H1 (cell line): ENCODE results near the gene CUX1. TPM values are rescaled to one million over a fixed set of nuclear protein-coding genes. Genes with fewer than 3 reads are reported as not detected.

Source experiments
- ASH2L ChIP-seq: fragments of 200-600, 300-600 bp; sonication (generic); IDR thresholded peaks from one replicate; pipeline ENCODE4 v1.7.1; 2017; ENCODE audit warnings: low read length
- CREB1 ChIP-seq: IDR thresholded peaks from 2 replicates; pipeline ENCODE4 v1.6.1; 2012; ENCODE audit warnings: inconsistent platforms
- CTBP2 ChIP-seq: IDR thresholded peaks from 2 replicates; pipeline ENCODE4 v1.7.0; 2011; ENCODE audit warnings: borderline replicate concordance, mild to moderate bottlenecking, moderate library complexity, mixed read lengths, low read length; ENCODE audit not compliant: insufficient read depth, insufficient read length
- FOSL1 ChIP-seq: IDR thresholded peaks from 2 replicates; pipeline ENCODE4 v1.6.1; 2011; ENCODE audit warnings: mild to moderate bottlenecking, low read depth, low read length, moderate library complexity; ENCODE audit not compliant: insufficient read depth
- GABPA ChIP-seq: IDR thresholded peaks from 2 replicates; pipeline ENCODE4 v1.6.1; 2011; ENCODE audit warnings: mild to moderate bottlenecking, low read length, moderate library complexity, borderline replicate concordance; ENCODE audit not compliant: insufficient read depth
- JUN ChIP-seq: IDR thresholded peaks from 2 replicates; pipeline ENCODE4 v1.6.1; 2011; ENCODE audit warnings: low read depth, mild to moderate bottlenecking, improper control_type of control experiment, low read length
- KDM4A ChIP-seq: IDR thresholded peaks from one replicate; pipeline ENCODE4 v1.7.1; 2012; ENCODE audit warnings: low read depth, mild to moderate bottlenecking, moderate library complexity, low read length, inconsistent platforms; ENCODE audit not compliant: severe bottlenecking
- KDM5A ChIP-seq: fragments of 200-600 bp; IDR thresholded peaks from 2 replicates; pipeline ENCODE4 v1.7.1; 2012; ENCODE audit warnings: mild to moderate bottlenecking, low read length, inconsistent platforms, mixed read lengths
- SP1 ChIP-seq: IDR thresholded peaks from 2 replicates; pipeline ENCODE4 v1.6.1; 2011; ENCODE audit warnings: low read depth, low read length
- polyA plus RNA-seq, 7 experiments: library from polyadenylated mRNA; depleted of rRNA in 3 of 7; stranded (reverse) in 5 of 7; unstranded in 2 of 7; fragments of >200 nt in 5 of 7; fragments of 200-250 nt in 2 of 7; gene quantifications; 1 replicate in 5 of 7; 2 replicates in 1 of 7; 4 replicates in 1 of 7; pipeline versions ENCODE4 v1.2.1 to v1.2.3, GENCODE V29; 2011 to 2013; ENCODE audit warnings: missing spikeins in 2 of 7, mixed read lengths in 2 of 7
- total RNA-seq: library from RNA; stranded (reverse); fragmentation: NEBNext Ultra II Directional; extraction: Animal tissue kit (Norgen Biotek cat#: 25700); gene quantifications from 2 replicates; pipeline ENCODE4 v1.2.1, GENCODE V29; 2021

Gene CUX1
- total and polyA plus RNA-seq, 2 of the 8 experiments (the other 6 are each of a cell fraction or from before 2014, with no cell fraction given) = 21.6 to 65.9 TPM

- no peak for TF ChIP-seq KDM5A
- no peak for TF ChIP-seq GABPA
- TF ChIP-seq SP1 = no peak
- TF ChIP-seq CTBP2 = no peak
- TF ChIP-seq KDM4A = no peak
- no peak for TF ChIP-seq FOSL1
- no peak for TF ChIP-seq JUN
- TF ChIP-seq ASH2L = no peak
- no peak for TF ChIP-seq CREB1
- TF ChIP-seq, all 59 proteins: peak for 0
Measured at GRCh38 chr7:102096706-102097427, 279.4 kb downstream of the CUX1 start (continued).
